Fibroblast of skin of right biceps (primary cell): Measurements from ENCODE around the gene SEC14L5.
"Not testable (repeated sequence)": the region's sequence is repeated elsewhere in the genome, so short reads cannot be mapped to it uniquely, and the experiment has no call there.

ENCODE experiments used
- DNase-seq: peaks from one replicate; pipeline ENCODE4 v3.0.0-alpha.2; 2013

The SEC14L5 gene

GRCh38 chr16:4931381-4931780, 26.7 kb upstream of the SEC14L5 start:
- DNase-seq, result no peak

- no peak for DNase-seq
Measured at GRCh38 chr16:4933433-4933832, 24.7 kb upstream of the SEC14L5 start.

- DNase-seq, result no peak
Measured at GRCh38 chr16:4933871-4934395, 24.2 kb upstream of the SEC14L5 start.

GRCh38 chr16:4934591-4934990, 23.5 kb upstream of the SEC14L5 start:
- no peak for DNase-seq

- DNase-seq, result no peak
Measured at GRCh38 chr16:4935241-4935855, 22.8 kb upstream of the SEC14L5 start.

- no peak for DNase-seq
Measured at GRCh38 chr16:4936181-4936990, 21.7 kb upstream of the SEC14L5 start.

GRCh38 chr16:4936991-4937781, 20.9 kb upstream of the SEC14L5 start, which contains the start of gene PPL:
Gene PPL (minus strand): TSS chr16:4937148. CDS start chr16:4937045, 103 bp downstream.
- DNase-seq, result no peak

GRCh38 chr16:4937782-4938682, 20.1 kb upstream of the SEC14L5 start:
- DNase-seq, result no peak

- DNase-seq, result no peak
Measured at GRCh38 chr16:4938683-4939030, 19.5 kb upstream of the SEC14L5 start.

GRCh38 chr16:4940719-4941118, 17.4 kb upstream of the SEC14L5 start:
- no peak for DNase-seq

GRCh38 chr16:4942481-4942880, 15.6 kb upstream of the SEC14L5 start:
- DNase-seq, result no peak

GRCh38 chr16:4944333-4945281, 13.5 kb upstream of the SEC14L5 start:
- peak; percentile 98 for DNase-seq

- no peak for DNase-seq
Measured at GRCh38 chr16:4945560-4946502, 12.3 kb upstream of the SEC14L5 start.

- no peak for DNase-seq
Measured at GRCh38 chr16:4946917-4947316, 11.2 kb upstream of the SEC14L5 start.

- no peak for DNase-seq
Measured at GRCh38 chr16:4947722-4948503, 10.2 kb upstream of the SEC14L5 start.

GRCh38 chr16:4948903-4949766, 9.0 kb upstream of the SEC14L5 start:
- DNase-seq, result no peak

- no peak for DNase-seq
Measured at GRCh38 chr16:4949986-4950385, 8.1 kb upstream of the SEC14L5 start.

- not testable (repeated sequence) for DNase-seq
Measured at GRCh38 chr16:4951583-4951982, 6.5 kb upstream of the SEC14L5 start.
